Activated CD4-positive, alpha-beta T cell treated with anti-CD3 and anti-CD28 coated beads for 1 hour (primary cell): ENCODE measurements around the gene CHFR.
"Not testable (repeated sequence)": the region's sequence is repeated elsewhere in the genome, so short reads cannot be mapped to it uniquely, and the experiment has no call there.

Experiments used
- DNase-seq: peaks from one replicate; pipeline ENCODE4 v3.0.0-alpha.2; 2020

CHFR gene

GRCh38 chr12:132806857-132807256 is 80.5 kb downstream of the CHFR start:
- no peak for DNase-seq

GRCh38 chr12:132804426-132804861 is 83.0 kb downstream of the CHFR start:
- no peak for DNase-seq

- DNase-seq, result no peak
Observed at GRCh38 chr12:132803888-132804287, 83.5 kb downstream of the CHFR start.

GRCh38 chr12:132803125-132803524 is 84.3 kb downstream of the CHFR start:
- DNase-seq, result no peak

- DNase-seq, result no peak
Observed at GRCh38 chr12:132801741-132802140, 85.7 kb downstream of the CHFR start.

GRCh38 chr12:132798836-132799235 is 88.6 kb downstream of the CHFR start:
- no peak for DNase-seq

- DNase-seq, result no peak
Observed at GRCh38 chr12:132797820-132798570, 89.4 kb downstream of the CHFR start.

- no peak for DNase-seq
Observed at GRCh38 chr12:132795847-132796246, 91.6 kb downstream of the CHFR start.

- DNase-seq, result not testable (repeated sequence)
Observed at GRCh38 chr12:132791940-132792339, 95.5 kb downstream of the CHFR start.

GRCh38 chr12:132789099-132789471 is 98.3 kb downstream of the CHFR start:
- DNase-seq, result no peak

- DNase-seq, result no peak
Observed at GRCh38 chr12:132788375-132789098, 98.9 kb downstream of the CHFR start.

GRCh38 chr12:132787877-132788276 is 99.5 kb downstream of the CHFR start:
- DNase-seq, result no peak

- DNase-seq, result no peak
Observed at GRCh38 chr12:132786192-132786591, 101.2 kb downstream of the CHFR start.

GRCh38 chr12:132784580-132784979 is 102.8 kb downstream of the CHFR start:
- DNase-seq, result no peak

- DNase-seq, result no peak
Observed at GRCh38 chr12:132783917-132784531, 103.4 kb downstream of the CHFR start.
